Stimulated activated CD8-positive, alpha-beta memory T cell treated with anti-CD3 and anti-CD28 coated beads, Interleukin-2, amount 100 ng/mL, for 1 hour (primary cell): ENCODE data around the gene TRIO.

ENCODE experiments used
- DNase-seq, 2 donors: peaks; one replicate each; pipeline ENCODE4 v3.0.0-alpha.2; 2020; ENCODE audit warnings: low read depth in 2 of 2

TRIO gene

DNA sequence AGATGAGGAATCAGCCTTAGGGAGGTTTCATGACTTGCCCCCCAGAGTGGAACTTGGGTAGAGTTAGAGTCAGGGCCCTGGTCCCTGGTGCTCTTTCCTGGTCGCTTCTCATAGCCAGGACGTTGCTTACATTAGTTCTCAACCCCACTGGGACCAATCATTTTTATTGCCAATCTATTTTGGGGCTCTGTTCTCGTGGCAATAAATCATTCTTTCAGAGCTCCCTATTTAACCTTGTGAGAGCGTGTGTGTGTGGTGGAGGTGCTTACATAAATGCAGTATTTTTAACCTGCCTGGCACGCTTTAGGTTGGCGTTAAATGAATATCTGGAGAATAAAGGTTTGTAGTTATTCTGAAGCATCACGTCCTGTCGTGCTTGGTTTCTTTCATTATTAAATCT, 4.1 kb downstream of the TRIO start:
- no peak for DNase-seq

DNA sequence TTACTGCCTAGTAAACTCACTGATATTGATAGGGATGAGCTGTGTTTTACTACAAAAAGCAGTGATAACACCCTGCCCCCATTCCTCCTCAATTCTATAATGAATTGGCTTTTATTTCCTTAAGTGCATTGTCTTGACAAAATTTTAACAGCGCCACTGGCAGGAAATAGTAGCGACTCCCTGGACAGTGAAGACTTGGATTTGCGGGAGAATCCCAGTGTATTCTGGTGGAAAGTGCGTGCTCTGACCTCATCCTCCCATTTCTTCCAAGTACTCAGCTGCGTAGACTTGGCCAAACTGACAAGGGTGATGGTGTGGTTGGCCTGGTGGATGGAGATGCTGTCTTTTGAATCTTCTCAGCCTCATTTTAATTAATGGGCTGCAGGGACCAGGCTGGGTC, 5.3 kb downstream of the TRIO start:
- DNase-seq, result no peak

DNA sequence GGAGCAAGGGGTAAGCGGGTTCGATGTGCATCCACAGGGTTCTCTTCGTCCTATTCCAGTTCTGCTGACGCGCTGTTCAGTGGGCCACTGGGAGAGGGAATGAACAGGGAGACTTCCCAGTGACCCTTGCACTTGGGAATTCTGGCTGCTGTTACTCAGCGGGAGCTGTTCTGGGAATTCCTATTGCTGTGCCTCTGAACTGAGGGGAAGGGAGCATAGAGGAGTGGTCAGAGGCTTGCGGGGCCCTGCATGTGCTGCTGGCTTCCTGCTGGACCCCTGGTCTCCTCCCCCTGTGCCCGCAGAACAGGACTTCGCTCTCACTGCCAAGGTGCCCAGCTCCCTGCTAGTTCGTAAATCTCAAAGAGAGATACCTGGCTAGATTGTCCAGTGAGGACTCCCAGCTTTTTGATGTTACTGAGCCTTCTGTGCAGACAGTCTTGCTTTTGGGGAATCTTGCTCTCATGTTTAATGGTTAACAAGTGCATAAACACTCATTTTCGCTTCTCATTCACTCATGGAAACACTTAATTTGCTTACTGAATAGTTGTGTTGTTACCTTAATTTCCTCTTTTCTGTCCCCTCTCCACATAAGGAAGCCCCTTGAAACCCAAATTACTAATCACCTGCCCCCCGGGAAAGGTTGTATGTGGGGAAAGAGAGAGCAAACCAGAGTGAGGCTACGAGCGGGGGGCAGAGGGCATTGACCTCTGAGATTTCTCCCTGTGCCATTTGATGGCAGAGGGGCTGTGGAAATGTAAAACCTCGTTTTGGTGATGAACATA, 5.9 kb downstream of the TRIO start:
- DNase-seq, result no peak

- no peak for DNase-seq
Measured at GRCh38 chr5:14149672-14150274, 6.6 kb downstream of the TRIO start.

GRCh38 chr5:14151416-14151815, 8.3 kb downstream of the TRIO start:
- DNase-seq, result no peak

DNA sequence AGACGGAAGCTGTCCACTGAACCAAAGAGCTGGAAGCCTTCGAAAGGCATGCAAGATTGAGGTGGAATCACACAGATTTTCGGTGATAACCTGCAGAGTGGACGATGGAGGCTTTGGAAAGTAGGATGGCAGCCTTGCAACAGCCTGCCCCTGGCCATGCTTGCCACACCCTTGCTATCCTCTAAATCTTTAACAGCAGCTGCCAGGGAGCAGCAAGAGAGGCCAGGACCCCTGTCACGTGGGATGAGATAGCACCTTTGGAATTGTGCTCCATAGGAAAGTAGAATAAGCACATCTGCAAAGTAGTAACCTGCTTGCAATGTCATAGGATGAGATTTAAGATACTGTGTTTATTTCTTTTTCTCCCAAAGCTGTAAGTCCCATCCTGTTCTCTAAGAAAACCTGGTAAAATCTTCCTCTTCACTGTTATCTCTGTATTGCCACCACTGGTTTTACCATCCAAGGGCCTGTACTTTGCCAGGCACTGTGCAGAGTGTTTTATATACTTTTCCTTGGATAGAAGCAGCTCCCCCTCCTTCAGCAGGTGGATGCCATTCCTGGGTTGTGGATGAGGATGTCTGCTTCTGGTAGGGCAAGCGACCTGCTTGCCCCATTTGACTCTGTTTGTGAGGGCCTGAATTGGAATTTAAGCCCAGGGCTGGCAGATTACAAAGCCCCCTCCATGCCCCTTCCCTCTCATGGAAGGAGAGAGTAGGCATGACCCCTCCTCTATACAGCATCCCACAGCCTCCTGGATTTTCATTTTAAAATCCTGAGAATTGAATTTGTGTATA, 10.1 kb downstream of the TRIO start:
- DNase-seq, result no peak

- no peak for DNase-seq
Measured at GRCh38 chr5:14153932-14154731, 11.0 kb downstream of the TRIO start.

DNA sequence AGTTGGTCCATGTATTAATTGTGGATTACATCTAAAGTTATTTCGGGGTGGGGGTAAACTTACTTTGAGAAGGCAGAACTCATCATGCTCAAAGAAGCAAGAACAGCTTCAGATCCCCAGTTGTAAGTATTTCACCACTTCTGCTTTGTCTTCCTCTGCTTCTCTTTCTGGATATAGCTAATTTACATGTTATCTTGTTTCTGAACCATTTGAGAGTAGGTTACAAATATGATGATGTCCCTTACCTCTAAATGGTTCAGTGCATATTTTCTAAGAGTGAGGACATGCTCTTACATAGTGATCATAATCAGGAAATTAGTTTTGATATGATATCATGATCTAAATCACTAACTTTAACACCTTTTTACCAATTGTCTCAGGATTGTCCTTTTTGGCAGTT, 11.9 kb downstream of the TRIO start:
- no peak for DNase-seq

- no peak for DNase-seq
Measured at GRCh38 chr5:14155739-14156138, 12.6 kb downstream of the TRIO start.

GRCh38 chr5:14156290-14156649, 13.1 kb downstream of the TRIO start:
- no peak for DNase-seq

DNA sequence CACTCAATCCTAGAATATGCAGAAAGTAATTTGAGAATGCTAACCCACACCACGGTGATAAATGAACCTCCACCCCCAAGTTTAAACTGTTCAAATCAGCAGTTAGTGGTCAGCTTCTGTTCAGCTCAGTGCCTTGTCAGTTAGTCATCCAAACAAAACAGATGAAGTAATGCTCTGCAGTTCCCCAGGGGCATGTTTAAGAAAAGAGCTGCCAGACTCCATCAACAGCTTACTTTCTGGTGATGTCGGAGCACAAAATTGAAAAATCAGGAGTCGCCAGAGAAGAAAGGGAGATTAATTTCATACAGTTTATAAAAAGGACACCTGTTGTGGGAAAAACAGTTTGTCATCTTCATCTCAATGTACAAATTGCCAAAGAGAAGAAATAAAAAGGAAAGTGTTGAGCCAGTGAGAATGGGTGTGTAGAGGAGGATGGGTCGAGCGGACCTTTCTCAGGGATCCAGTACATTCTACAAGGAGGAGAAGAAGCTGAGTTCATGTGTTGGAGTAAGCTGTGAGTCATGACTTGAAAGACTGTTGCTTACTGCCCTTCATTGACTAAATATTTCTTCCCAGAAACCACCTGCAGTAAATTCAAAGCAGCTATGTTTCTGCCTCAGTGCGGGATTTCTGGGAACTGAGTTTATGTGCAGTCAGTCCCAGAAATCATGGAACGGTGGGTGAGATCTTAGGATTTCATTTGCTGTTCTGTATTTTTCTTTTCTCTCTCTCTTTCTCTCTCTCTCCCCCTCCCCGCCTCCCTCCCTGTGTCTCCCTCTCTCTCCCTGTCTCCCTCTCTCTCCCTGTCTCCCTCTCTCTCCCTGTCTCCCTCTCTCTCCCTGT, 13.7 kb downstream of the TRIO start:
- DNase-seq, result no peak

DNA sequence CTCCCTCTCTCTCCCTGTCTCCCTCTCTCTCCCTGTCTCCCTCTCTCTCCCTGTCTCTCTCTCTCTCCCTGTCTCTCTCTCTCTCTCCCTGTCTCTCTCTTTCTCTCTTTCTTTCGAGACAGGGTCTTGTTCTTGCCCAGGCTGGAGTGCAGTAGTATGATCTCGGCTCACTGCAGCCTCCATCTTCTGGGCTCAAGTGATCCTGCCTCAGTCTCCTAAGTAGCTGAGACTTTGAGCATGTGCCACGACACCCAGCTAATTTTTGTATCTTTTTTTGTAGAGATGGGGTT, 14.3 kb downstream of the TRIO start:
- no peak for DNase-seq

DNA sequence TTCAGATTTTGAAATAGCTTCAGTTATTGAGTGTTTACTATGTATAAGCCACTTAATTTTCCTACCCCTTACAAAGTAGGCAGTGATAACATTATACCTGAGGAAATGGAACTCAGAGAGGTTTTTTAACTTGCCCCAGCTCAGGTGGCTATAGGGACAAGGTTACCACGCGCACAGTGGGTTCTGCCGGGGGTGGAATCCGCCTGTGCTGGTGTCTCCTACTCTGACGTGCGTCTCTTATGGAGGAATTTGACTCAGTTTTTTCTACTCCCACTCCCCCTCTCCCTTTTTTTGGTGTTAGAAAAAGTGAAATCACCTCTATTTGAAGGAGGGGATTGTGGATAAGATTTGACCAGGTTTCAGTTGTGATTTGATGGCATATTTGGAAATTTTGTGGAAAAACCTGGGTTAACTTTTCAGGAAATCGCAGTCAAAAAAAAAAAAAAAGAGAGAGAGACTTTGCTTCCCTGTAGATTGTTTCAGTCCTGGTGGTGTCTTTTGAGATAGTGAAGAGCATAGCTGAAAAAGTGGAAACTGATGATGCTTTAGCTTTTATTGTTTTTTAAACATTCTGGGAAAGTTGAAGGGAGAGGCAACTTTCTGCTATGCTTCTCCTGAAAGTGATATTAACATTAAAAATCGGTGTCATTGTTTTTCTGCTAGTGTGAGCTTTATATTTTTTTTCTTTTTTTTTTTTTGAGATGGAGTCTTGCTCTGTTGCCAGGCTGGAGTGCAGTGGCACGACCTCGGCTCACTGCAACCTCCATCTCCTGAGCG, 15.9 kb downstream of the TRIO start:
- no peak for DNase-seq

- no peak for DNase-seq
Measured at GRCh38 chr5:14161825-14162556, 18.8 kb downstream of the TRIO start.

GRCh38 chr5:14164164-14165163, 21.3 kb downstream of the TRIO start:
- no peak for DNase-seq

GRCh38 chr5:14165375-14166106, 22.4 kb downstream of the TRIO start:
- DNase-seq, result no peak

- DNase-seq, result no peak
Measured at GRCh38 chr5:14166437-14166836, 23.3 kb downstream of the TRIO start.
